ENCODE results near the gene KCNQ5. TPM values are rescaled to one million over a fixed set of nuclear protein-coding genes. Genes with fewer than 3 reads are reported as not detected.

The KCNQ5 gene
- total RNA-seq, 1 donor from 2014 or later = 2.1 TPM

DNA sequence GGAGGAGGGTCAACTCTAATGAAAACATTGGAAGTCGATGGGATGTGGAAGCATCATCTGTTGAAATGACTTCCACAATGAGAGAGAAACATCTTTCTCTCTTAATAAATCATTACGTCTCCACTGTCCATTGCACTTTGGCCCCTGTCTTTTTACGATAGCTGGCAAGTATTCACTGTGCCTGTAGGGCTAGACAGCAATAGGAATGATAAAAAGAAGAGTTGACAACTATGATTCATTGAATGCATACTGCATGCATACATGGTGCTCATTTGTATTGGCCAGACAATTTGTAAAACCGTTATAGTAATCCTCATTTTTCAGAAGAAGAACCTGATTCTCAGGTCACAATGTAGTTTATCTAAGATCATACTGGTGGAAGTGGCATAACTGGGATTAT lies 220.3 kb downstream of the KCNQ5 start:
- H3K36me3 ChIP-seq (ENCODE audit: control insufficient read depth, insufficient read depth, low read length) = no peaks in the 10 kb centered on the region
- TF ChIP-seq, protein P1, sequence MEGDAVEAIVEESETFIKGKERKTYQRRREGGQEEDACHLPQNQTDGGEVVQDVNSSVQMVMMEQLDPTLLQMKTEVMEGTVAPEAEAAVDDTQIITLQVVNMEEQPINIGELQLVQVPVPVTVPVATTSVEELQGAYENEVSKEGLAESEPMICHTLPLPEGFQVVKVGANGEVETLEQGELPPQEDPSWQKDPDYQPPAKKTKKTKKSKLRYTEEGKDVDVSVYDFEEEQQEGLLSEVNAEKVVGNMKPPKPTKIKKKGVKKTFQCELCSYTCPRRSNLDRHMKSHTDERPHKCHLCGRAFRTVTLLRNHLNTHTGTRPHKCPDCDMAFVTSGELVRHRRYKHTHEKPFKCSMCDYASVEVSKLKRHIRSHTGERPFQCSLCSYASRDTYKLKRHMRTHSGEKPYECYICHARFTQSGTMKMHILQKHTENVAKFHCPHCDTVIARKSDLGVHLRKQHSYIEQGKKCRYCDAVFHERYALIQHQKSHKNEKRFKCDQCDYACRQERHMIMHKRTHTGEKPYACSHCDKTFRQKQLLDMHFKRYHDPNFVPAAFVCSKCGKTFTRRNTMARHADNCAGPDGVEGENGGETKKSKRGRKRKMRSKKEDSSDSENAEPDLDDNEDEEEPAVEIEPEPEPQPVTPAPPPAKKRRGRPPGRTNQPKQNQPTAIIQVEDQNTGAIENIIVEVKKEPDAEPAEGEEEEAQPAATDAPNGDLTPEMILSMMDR (IDR thresholded peaks at IDR 0.05; ENCODE audit: insufficient read depth, low read length, severe bottlenecking) = no peak
- H3K4me3 ChIP-seq (ENCODE audit: low read depth, low read length) = no peak overlapping the region
- FAIRE-seq (no peak), DNase-seq (ENCODE audit: low read depth) (no peak)
- no peaks in the 10 kb centered on the region for H3K27me3 ChIP-seq (ENCODE audit: control insufficient read depth, insufficient read depth, low read length)

DNA sequence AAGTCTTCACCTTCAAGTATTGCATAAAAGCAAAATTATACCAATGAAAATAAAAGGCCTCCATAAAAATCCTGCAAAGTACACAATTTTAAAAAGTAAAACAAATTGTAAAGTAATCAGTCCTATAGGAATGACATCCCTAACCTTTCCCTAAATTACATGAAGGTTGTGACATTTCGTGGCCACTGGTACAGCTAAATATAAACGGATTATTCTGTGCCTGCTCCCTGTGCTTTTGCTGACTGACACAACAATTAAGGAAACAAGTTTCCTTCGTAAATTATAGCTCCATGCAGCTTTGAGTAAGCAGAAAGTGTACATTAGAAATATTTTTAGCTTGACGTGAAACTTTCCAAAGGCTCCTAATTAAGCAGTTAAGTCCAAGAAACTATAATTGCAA lies 222.8 kb downstream of the KCNQ5 start:
- no peak overlapping the region for H3K4me3 ChIP-seq (ENCODE audit: low read depth, low read length)
- no peaks in the 10 kb centered on the region for H3K27me3 ChIP-seq (ENCODE audit: control insufficient read depth, insufficient read depth, low read length)
- FAIRE-seq (no peak), DNase-seq (ENCODE audit: low read depth) (no peak)
- H3K36me3 ChIP-seq (ENCODE audit: control insufficient read depth, insufficient read depth, low read length) = no peaks in the 10 kb centered on the region
- TF ChIP-seq, protein P1 (IDR thresholded peaks at IDR 0.05; ENCODE audit: insufficient read depth, low read length, severe bottlenecking) = no peak

DNA sequence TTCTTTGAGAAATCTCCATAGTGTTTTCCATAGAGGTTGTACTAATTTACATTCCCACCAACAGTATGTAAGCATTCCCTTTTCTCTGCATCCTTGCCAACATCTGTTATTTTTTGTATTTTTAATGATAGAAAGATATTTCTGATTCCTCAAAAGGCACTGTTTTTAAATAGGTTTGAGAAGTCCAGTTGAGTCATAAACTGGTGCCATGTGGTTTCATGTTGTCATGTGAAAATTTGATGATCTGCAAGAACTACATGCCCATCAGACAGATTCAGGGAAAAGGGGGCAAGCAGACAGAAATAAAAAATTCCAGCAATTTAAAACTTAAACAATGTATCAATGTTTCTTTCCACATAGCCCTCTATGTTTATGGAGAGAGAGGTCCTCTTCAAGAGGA lies 227.5 kb downstream of the KCNQ5 start:
- no peak for FAIRE-seq
- Histone ChIP-seq H3K27me3 (ENCODE audit: control insufficient read depth, insufficient read depth, low read length) (no peaks in the 10 kb centered on the region), H3K4me3 (ENCODE audit: low read depth, low read length) (no peak overlapping the region), H3K36me3 (ENCODE audit: control insufficient read depth, insufficient read depth, low read length) (no peaks in the 10 kb centered on the region)
- TF ChIP-seq, protein P1 (IDR thresholded peaks at IDR 0.05; ENCODE audit: insufficient read depth, low read length, severe bottlenecking) = no peak
- DNase-seq (ENCODE audit: low read depth) = no peak

DNA sequence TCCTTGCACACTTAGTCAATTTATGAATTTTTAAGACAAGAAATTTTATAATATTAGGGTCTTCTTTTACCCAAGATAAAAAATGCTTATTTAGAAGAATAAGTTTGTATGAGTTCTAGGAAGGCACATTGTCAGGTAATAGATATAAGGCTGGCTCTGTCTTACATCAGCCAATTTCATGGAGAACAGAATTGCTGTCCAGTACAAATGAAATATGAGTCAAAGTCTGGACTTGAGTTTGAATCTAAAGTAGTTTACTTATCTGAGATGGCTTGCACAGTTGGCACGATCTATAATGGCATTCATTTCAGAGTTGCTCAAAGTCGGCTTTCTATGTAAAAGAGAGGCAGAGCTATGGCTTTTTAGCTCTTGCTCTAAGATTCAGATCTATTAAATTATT lies 228.2 kb downstream of the KCNQ5 start:
- Histone ChIP-seq H3K27me3 (ENCODE audit: control insufficient read depth, insufficient read depth, low read length) (no peaks in the 10 kb centered on the region), H3K4me3 (ENCODE audit: low read depth, low read length) (no peak overlapping the region), H3K36me3 (ENCODE audit: control insufficient read depth, insufficient read depth, low read length) (no peaks in the 10 kb centered on the region)
- TF ChIP-seq, protein P1 (IDR thresholded peaks at IDR 0.05; ENCODE audit: insufficient read depth, low read length, severe bottlenecking) = no peak
- FAIRE-seq = no peak
- no peak for DNase-seq (ENCODE audit: low read depth)

DNA sequence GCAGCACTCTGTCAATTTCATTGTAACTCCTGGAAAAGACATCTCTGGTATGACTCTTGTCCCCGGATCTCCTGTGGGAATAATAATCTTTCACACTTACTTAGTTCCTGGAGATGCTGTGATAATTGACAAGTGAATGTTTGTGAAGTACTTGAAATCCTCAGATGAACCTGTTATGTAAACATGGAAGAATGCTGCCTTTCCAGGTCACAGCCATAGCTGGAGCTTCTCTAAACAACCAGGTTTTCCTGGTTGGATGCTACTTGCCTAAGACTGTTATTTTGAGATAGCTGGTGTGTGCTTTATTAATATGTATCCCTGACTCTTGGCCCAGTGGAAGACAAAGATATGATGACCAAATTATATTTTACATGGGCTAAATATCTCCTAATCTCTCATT lies 228.6 kb downstream of the KCNQ5 start:
- Histone ChIP-seq H3K27me3 (ENCODE audit: control insufficient read depth, insufficient read depth, low read length) (no peaks in the 10 kb centered on the region), H3K36me3 (ENCODE audit: control insufficient read depth, insufficient read depth, low read length) (no peaks in the 10 kb centered on the region), H3K4me3 (ENCODE audit: low read depth, low read length) (no peak overlapping the region)
- TF ChIP-seq, protein P1 (IDR thresholded peaks at IDR 0.05; ENCODE audit: insufficient read depth, low read length, severe bottlenecking) = no peak
- FAIRE-seq (no peak), DNase-seq (ENCODE audit: low read depth) (no peak)

DNA sequence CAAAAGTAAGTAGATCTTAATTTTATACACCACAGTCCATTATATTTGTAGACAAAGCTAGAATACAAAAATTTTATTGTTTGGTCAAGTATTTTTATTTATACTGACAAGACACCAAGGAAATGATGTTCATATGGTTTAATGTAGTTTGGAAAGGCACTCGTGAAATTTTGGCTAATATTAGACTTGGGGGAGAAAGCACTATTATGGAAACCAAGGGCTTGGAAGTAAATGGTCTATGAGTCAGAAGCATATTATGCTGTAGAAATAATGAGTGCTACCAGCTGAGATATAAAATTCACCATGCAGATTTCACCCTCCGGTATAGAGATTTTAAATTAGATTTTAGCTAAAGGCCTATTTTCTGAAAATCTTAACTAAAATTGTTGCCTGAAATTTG lies 233.6 kb downstream of the KCNQ5 start:
- H3K4me3 ChIP-seq (ENCODE audit: low read depth, low read length) = no peak overlapping the region
- no peaks in the 10 kb centered on the region for H3K27me3 ChIP-seq (ENCODE audit: control insufficient read depth, insufficient read depth, low read length)
- no peaks in the 10 kb centered on the region for H3K36me3 ChIP-seq (ENCODE audit: control insufficient read depth, insufficient read depth, low read length)
- TF ChIP-seq, protein P1 (IDR thresholded peaks at IDR 0.05; ENCODE audit: insufficient read depth, low read length, severe bottlenecking) = no peak
- FAIRE-seq (no peak), DNase-seq (ENCODE audit: low read depth) (no peak)

All from bronchial epithelial cell (primary cell).